Activated CD4-positive, alpha-beta T cell treated with anti-CD3 and anti-CD28 coated beads, Interleukin-2, amount 10 ng/mL, durations not matched to agents 24 days and 14 days (primary cell): ENCODE results near the gene FOXD3. TPM values are rescaled to one million over a fixed set of nuclear protein-coding genes. Genes with fewer than 3 reads are reported as not detected.
"Not testable (repeated sequence)": the region's sequence is repeated elsewhere in the genome, so short reads cannot be mapped to it uniquely, and the experiment has no call there.

Experiments used
- DNase-seq: peaks from one replicate; pipeline ENCODE4 v3.0.0; 2022
- H3K27ac Mint-ChIP-seq: one replicate; pipeline ENCODE4 v1.8.0; 2022; ENCODE audit warnings: mild to moderate bottlenecking, mixed read lengths
- H3K27me3 Mint-ChIP-seq: one replicate; pipeline ENCODE4 v1.8.0; 2022; ENCODE audit warnings: mixed read lengths
- H3K36me3 Mint-ChIP-seq: one replicate; pipeline ENCODE4 v1.8.0; 2022; ENCODE audit warnings: low read depth, mild to moderate bottlenecking, mixed read lengths
- H3K4me1 Mint-ChIP-seq: one replicate; pipeline ENCODE4 v1.8.0; 2021; ENCODE audit warnings: mixed read lengths
- H3K4me3 Mint-ChIP-seq: one replicate; pipeline ENCODE4 v1.8.0; 2022; ENCODE audit warnings: mild to moderate bottlenecking, moderate library complexity, mixed read lengths
- H3K9me3 Mint-ChIP-seq: one replicate; pipeline ENCODE4 v1.8.0; 2021; ENCODE audit warnings: mixed read lengths
- intact Hi-C: fragments of 100-400 bp; cut with micrococcal nuclease; formaldehyde crosslinking; loops from one replicate; pipeline ENCODE4 v1.15.1; 2023
- total RNA-seq: library from RNA; stranded (reverse); gene quantifications from 2 replicates; pipeline ENCODE4 v1.2.3, GENCODE V29; 2022

The FOXD3 gene
- total RNA-seq, 1 donor from 2014 or later, result not detected

- H3K4me3 Mint-ChIP-seq, H3K9me3 Mint-ChIP-seq, H3K36me3 Mint-ChIP-seq, intact Hi-C loops, DNase-seq, H3K4me1 Mint-ChIP-seq, H3K27ac Mint-ChIP-seq: not testable (repeated sequence)
- peaks cover 42% of the 10 kb centered on the region for H3K27me3 Mint-ChIP-seq
Measured at GRCh38 chr1:63356234-63356633, 33.9 kb downstream of the FOXD3 start.

DNA sequence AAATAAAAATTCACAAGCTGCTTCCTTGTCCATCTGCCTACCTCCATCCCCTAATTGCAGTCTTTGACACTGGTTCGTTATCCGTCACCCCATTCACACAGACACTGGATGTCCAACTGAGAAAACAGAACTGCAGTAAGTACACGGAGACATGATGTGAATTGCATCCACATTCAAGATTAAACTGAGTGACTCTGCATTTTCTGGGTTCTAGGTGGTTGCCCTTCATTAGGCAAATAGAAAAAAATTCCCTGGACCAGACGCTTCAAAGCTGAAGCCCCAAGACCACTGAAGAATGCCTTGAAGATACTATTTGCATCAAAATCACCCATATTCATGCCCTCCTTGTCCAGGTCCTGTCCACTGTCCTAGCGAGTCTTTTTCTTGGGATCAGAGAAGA lies 37.2 kb downstream of the FOXD3 start:
- no peaks in the 10 kb centered on the region for H3K4me1 Mint-ChIP-seq
- no peak for DNase-seq
- H3K36me3 Mint-ChIP-seq, result no peaks in the 10 kb centered on the region
- H3K27me3 Mint-ChIP-seq, result peaks cover 32% of the 10 kb centered on the region
- intact Hi-C loops, result no loop called here
- no peaks in the 10 kb centered on the region for H3K9me3 Mint-ChIP-seq
- H3K4me3 Mint-ChIP-seq, result no peak overlapping the region
- H3K27ac Mint-ChIP-seq, result no peak overlapping the region

- Mint-ChIP-seq H3K36me3 (no peaks in the 10 kb centered on the region), H3K27me3 (peaks cover 30% of the 10 kb centered on the region), H3K27ac (no peak overlapping the region), H3K4me1 (peaks cover 6% of the 10 kb centered on the region), H3K4me3 (no peak overlapping the region), H3K9me3 (no peaks in the 10 kb centered on the region)
- DNase-seq, result no peak
- intact Hi-C loops, result loop anchor here (10.0 kb wide), 1 partner anchor 927 kb away; the partner anchor contains the start of gene USP1
Measured at GRCh38 chr1:63362073-63362472, 39.7 kb downstream of the FOXD3 start.

DNA sequence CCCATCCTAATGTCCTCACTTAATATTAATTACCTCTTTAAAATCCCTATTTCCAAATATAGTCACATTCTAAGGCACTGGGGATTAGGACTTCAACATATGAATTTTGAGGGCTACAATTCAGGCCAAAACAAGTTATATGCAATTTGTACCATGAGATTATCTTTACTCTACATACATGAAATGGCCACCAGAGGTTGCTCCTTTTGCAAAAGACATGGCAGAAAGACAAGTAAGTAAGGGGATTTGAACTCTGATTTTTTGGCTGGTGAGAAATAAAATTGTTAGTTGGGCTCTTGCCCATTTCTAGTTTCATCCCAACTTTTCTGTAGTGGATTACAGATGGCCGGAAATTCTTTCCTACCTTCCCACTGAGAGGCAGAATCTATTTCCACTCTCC lies 40.2 kb downstream of the FOXD3 start:
- H3K27ac Mint-ChIP-seq, result no peak overlapping the region
- H3K36me3 Mint-ChIP-seq, result no peaks in the 10 kb centered on the region
- intact Hi-C loops, result loop anchor here (10.0 kb wide), 1 partner anchor 928 kb away; the partner anchor contains the start of gene USP1
- peaks cover 7% of the 10 kb centered on the region for H3K4me1 Mint-ChIP-seq
- peaks cover 30% of the 10 kb centered on the region for H3K27me3 Mint-ChIP-seq
- no peak overlapping the region for H3K4me3 Mint-ChIP-seq
- no peak for DNase-seq
- H3K9me3 Mint-ChIP-seq, result no peaks in the 10 kb centered on the region

DNA sequence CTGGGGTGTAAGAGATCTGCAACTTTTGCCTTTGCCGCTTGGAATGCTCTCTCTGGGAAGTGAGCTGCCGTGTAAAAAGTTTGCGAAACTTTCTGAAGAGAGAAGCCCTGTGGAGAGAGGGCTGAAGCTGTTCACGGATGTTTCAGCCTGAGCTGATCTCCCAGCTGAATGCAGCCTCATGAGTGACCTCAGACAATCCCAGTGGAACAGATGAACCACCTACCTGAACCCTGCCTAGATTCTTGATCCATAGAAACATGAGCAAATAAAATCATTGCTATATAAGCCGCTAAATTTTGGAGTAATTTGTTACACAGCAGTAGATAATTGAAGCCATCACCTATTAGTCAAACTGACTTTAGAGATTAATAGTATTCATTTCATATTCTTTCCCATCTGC lies 40.6 kb downstream of the FOXD3 start:
- Mint-ChIP-seq H3K27me3 (peaks cover 30% of the 10 kb centered on the region), H3K36me3 (no peaks in the 10 kb centered on the region), H3K4me1 (peaks cover 7% of the 10 kb centered on the region), H3K4me3 (no peak overlapping the region), H3K9me3 (no peaks in the 10 kb centered on the region), H3K27ac (no peak overlapping the region)
- no peak for DNase-seq
- intact Hi-C loops, result loop anchor here (10.0 kb wide), 1 partner anchor 928 kb away; the partner anchor contains the start of gene USP1

- H3K4me1 Mint-ChIP-seq, result peaks cover 15% of the 10 kb centered on the region
- H3K27ac Mint-ChIP-seq, result peak overlapping the region; percentile 64
- H3K27me3 Mint-ChIP-seq, result peaks cover 16% of the 10 kb centered on the region
- intact Hi-C loops, result loop anchor here (1.0 to 10.0 kb wide), 4 partner anchors 156 to 932 kb away; partner anchors contain the start of genes EFCAB7, ITGB3BP, PGM1 and USP1
- H3K4me3 Mint-ChIP-seq, result peak overlapping the region; percentile 99
- H3K36me3 Mint-ChIP-seq, result peaks cover 10% of the 10 kb centered on the region
- no peak for DNase-seq
- H3K9me3 Mint-ChIP-seq, result no peaks in the 10 kb centered on the region
Measured at GRCh38 chr1:63366908-63367214, 44.5 kb downstream of the FOXD3 start.

GRCh38 chr1:63367215-63368103 lies 45.1 kb downstream of the FOXD3 start, which contains the start of gene ALG6:
Gene ALG6 (plus strand): TSS chr1:63367627. CDS start chr1:63370978, 3,351 bp downstream.
- H3K9me3 Mint-ChIP-seq, result no peaks in the 10 kb centered on the region
- intact Hi-C loops, result loop anchor here (1.0 to 10.0 kb wide), 4 partner anchors 156 to 933 kb away; partner anchors contain the start of genes EFCAB7, ITGB3BP, PGM1 and USP1
- H3K36me3 Mint-ChIP-seq, result peaks cover 12% of the 10 kb centered on the region
- H3K27me3 Mint-ChIP-seq, result peaks cover 14% of the 10 kb centered on the region
- H3K4me3 Mint-ChIP-seq, result peak within 1 kb of the TSS; percentile 99
- H3K27ac Mint-ChIP-seq, result peak within 1 kb of the TSS; percentile 93
- peaks cover 15% of the 10 kb centered on the region for H3K4me1 Mint-ChIP-seq
- peak; percentile 99 for DNase-seq

GRCh38 chr1:63368131-63368530 lies 45.8 kb downstream of the FOXD3 start:
- Mint-ChIP-seq H3K4me1 (peaks cover 15% of the 10 kb centered on the region), H3K36me3 (peaks cover 12% of the 10 kb centered on the region), H3K9me3 (no peaks in the 10 kb centered on the region), H3K4me3 (peak overlapping the region; percentile 99), H3K27ac (peak overlapping the region; percentile 93), H3K27me3 (peaks cover 10% of the 10 kb centered on the region)
- intact Hi-C loops, result loop anchor here (10.0 kb wide), 1 partner anchor 933 kb away; the partner anchor contains the start of gene USP1
- DNase-seq, result peak; percentile 64

Other genes starting within 250 kb of the FOXD3 start
- 24.5 and 27.7 TPM in 2 replicates for gene ALG6, start 45.1 kb downstream of the FOXD3 start, total RNA-seq
- gene ITGB3BP, start 200.7 kb downstream of the FOXD3 start, total RNA-seq, result 51.1 and 53.4 TPM in 2 replicates
- gene EFCAB7, start 201.0 kb downstream of the FOXD3 start, total RNA-seq, result 6.6 and 7.8 TPM in 2 replicates